HG02759 (cell line): ENCODE data around the gene KPNA3.

Experiments used
- ATAC-seq: cut with Tn5 transposase; IDR thresholded peaks from one replicate; pipeline ENCODE4 v1.9.1; 2021; ENCODE audit warnings: mild to moderate bottlenecking, moderate library complexity; ENCODE audit not compliant: unreplicated experiment

Gene KPNA3

DNA sequence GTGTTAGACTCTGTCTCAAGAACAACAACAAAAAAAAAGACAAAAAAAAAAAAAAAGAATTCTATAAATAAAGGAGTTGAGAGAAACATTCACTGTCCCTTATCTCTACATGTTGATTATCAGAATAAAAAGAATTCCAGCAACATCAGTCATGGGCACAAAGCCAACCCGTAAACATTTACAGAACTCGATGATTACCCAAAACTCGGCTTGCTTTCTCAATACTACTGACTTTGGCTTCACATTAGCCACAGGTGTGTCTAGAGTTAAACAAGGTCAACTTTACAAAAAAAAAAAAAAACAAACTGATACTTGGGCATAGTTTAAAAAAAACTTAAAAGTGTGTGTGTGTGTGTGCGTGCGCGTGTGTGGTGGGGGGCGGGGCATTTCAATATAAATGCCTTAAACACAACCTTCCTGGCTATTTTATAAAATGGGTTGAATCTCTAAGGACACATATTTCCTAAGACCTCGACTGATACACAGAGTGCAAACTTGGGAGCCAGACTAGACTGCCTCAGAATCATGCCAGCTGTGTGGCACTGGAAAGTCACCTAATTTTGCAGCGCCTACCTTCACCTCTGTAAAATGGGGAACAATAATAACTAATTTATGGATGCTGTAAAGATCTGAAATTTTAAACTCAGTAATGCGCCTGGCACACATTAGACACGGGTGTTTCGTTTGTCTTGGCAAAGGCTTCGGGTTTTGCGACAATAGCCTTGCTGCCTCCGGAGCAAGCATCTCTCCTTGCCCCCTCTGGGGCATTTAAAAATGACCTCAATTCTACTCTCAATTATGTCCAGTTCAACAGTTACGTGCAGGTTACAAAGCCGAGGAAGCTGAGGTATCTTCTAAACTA, 102.1 kb downstream of the KPNA3 start:
- peak; percentile 18 for ATAC-seq

DNA sequence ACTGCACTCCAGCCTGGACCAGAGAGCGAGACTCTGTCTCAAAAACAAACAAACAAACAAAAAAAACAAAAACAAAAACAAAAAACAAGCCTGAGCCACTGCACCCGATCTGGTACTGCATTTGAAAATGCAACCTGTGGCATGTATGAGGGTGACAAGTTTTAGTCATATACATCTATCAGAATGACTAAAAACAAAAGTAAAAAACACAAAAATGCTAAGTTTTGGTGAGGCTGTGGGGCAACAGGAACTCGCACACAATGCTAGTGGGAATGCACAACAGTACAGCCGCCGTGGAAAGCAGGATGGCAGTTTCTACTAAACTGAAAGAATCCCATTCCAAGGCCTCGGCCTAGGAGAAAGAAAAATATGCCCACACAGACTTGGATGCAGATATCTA, 109.0 kb downstream of the KPNA3 start:
- ATAC-seq: no peak

DNA sequence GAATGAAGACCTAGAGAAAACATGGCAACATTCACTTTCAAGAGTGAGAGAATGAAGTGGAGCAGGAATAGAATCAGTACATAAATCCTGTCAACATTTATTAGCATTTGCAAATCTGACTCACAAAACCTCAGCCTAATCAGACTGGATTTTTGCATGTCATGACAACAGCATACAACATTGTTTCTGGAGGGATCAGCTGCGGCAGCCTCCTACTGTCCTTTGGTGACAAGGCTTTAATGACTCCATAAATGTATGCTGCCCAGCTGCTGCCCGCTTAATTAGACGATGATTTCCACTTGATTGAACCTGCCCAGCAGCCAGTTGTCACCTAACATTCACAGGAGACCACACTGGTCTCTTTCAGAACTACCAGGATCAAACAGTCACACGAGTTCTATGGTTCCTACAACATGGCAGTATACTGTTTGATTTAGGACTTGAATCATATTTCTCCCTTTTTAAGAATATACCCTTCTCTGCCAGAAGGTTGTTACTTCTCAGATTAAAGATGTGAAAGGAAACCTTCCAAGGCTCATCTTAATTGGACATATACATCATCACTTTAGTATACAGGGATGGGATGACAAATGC, 110.5 kb downstream of the KPNA3 start:
- ATAC-seq: no peak

DNA sequence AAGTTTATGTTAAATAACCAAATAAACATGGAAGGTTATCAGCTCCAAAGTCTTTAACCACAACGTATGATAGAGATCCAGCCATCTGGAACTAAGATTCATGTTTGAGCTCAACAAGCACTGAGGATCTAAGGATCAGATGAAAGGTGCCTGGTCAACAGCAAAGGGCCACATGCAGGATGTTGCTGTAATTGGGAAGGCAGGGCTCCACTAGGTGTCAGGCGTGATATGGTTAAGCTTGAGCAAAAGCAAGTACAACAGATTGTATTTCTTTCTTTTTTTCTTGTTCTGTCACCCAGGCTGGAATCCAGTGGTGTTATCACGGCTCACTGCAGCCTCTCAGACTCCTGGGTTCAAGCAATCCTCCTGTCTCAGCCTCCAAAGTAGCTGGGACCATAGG, 113.2 kb downstream of the KPNA3 start:
- ATAC-seq: no peak

DNA sequence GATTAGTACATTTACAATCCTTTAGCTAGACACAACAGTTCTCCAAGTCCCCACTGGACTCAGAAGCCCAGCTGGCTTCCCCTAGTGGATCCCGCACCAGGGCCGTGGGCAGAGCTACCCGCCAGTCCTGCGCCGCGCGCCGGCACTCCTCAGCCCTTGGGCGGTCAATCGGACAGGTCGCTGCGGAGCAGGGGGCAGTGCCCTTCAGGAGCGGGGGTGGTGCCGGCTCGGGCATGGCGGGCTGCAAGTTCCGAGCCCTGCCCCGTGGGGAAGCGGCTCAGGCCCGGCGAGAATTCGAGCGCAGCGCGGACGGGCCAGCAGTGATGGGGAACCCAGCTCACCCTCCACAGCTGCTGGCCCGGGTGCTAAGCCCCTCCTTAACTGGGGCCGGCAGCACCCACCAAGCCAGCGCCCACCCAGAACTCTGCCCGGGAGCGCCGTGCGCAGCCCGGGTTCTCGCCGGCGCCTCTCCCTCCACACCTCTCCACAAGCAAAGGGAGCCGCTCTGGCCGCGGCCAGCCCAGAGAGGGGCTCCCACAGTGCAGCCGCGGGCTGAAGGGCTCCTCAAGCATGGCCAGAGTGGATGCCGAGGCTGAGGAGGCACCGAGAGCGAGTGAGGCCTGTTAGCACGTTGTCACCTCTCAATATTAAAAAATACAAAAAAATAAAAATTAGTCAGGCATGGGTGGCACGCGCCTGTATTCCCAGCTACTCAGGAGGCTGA, 114.1 kb downstream of the KPNA3 start:
- no peak for ATAC-seq

DNA sequence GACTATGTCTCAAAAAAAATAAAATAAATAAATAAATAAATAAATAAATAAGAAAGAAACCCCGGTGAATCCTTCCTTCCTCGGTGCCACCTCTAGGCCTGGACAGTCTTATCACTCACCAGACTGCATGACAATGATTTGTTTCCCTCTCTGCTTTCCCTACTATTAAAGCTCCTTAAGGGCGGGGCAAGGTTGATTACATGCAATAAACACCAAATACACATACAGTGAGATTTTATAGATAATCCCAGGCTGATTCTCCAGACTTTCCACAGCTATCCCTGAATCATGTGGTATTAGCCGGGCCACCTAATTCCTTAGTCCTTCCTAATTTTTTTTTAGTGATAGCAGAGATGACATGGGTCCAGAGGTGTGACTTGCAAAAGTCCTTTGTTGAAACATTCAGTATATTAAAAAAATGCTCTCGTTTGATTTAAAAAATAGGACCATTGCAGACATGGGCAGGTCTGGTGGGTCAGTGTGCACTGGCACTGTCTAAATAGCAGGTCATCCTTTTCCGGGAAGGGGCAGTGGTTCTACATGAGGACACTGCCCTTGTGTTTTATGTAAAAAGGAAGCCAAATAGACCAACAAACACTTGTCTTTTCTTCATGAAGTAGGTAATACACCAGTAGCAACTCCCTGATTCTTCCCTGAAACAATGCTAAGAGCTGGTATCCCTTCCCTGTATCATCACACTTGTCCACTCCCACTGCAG, 115.7 kb downstream of the KPNA3 start:
- no peak for ATAC-seq

DNA sequence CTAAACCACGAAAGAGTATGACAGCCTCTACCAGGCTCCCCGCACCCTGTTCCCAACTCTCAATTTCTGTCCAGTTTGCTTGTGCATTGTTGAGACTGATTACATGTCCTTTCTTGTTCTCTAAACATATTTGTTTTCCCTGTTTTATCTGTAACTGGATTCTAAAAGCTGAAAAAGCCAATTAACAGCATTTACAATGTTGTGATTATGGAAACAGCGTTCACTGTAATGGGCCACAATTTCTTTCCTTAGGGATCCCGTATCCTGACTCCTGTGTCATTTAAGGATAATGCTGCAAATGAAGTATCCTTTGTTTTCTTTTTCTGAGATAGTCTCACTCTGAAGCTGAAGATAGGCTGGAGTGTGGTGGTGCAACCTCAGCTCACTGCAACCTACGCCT, 121.7 kb downstream of the KPNA3 start:
- ATAC-seq: no peak

DNA sequence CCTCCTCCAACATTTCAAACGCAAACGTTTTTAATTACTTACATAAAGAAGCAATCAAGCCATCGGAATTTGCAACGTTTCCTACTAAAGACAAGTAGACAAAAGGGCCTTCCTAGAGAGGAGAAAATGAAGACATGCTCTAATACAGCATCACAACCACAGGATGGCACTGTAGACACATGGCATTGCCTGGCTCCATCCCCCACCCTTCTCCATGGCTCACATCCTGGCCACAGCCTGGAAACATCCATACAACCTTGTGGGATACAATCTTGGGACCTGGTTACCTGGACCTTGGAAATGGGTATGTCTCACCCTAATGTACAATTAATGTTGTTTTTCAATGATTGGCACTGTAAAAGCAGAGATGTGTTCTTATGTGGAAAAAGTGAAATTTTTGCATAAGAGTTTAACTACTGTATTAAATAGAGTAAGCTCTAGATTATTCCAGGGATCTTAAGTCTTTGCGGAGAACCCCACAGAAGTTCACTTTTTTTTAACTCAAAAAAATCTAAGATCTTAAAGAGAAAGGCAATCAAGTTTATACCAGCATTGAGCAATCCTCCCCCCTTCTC, 122.7 kb downstream of the KPNA3 start:
- no peak for ATAC-seq

DNA sequence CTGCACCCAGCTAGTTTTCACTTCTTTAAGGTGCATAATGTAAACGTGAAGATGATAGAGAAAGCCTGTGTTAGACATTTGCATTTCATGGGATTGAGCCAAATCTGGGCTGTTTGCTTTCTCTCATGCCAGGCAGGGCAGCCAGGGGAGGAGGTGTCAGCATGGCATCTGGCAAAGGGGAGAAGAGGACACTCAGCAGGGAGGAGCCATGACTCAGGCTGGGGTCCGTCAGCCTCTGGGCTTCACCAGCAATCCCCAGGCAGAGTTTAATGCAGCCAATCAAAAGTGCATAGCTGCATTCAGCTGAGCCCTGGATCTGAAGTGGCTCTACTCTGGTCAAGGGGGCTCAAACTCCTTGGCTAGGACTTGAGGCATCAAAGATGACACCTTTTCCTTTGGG, 124.7 kb downstream of the KPNA3 start:
- no peak for ATAC-seq

DNA sequence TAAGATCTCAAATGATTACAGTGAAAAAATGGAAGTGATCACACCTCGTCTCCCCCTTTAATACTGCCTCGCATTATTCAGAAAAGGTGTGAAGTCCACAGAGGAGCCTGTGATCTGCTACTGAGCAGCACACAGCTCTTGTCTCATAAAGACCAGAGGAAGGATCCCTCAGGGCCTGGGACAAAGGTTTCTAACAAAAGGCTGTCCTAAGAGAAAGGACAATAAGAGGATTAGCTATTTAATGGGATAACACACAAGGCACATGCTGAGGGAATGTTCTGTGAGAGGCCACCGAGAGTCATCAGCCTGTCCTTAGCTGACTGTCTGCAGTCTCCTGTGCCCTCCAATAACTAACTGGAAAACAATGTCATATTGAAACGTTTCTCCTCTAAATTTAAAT, 127.9 kb downstream of the KPNA3 start:
- ATAC-seq: no peak

DNA sequence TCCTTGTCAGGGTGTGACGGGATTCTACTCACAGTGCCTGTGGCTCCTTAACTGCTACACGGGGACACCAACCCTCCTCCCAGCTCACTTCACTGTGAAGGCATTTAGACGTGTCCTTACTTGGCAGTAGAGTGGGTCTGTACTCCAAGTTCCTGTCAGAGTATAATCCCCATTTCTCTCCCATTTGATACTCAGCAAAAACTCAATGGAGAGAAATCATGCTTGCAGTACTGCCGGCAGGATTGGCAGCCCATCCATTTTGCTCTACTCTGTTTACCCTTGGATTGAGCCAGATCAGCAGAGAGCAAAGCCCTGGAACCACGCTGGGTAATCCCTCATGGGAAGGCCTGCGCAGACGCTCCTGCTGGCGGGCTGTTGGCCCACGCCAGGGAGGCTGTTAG, 135.2 kb downstream of the KPNA3 start:
- ATAC-seq: no peak

DNA sequence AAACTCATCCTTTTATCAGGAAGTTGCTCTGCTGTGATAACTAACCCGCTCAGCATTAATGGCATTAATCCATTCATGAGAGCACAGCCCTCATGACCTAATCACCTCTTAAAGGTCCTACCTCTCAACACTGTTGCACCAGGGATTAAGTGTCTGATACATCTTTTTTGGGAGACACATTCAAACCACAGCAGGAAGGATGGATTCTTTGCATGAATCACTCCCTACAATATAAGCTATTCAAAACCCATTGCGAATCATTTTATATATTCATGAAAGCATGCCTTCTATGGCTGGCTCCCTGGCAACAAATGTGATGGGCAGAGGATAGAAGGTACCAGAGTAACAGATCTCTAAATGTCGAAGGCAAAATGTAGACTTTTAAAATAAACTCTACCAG, 136.6 kb downstream of the KPNA3 start:
- ATAC-seq: no peak

DNA sequence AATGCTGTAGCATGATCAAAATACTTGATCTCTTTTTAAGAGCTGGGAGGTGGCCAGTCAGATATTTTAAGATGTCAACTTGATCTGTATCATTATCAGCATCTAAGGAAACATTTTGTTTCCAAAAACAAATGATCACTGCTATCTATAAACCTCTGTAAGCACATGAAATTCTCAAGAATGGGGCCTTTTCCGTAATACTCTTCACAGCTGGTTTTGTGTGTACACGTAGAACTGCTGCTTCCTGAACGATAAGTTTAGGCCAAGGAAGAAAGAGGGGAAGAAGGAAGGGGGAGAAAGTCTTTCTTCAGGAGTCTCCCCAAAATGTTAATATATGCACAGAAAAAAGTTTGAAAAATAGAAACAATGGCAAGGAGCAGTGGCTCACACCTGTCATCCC, 138.5 kb downstream of the KPNA3 start:
- ATAC-seq: no peak

DNA sequence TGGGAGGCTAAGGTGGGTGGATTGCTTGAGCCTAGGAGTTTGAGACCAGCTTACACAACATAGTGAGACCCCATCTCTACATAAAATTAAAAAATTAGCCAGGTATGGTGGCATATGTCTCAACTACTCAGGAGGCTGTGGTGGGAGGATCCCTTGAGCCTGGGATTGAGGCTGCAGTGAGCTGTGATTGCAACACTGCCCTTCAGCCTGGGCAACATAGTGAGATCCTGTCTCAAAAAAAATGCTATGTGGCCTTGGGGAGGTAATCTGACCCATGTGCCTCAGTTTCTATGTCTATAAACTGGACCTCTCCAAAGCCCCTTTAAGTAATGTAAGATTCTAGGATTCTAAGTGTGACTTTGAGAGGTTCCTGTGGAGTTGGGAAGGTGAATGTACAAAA, 139.0 kb downstream of the KPNA3 start:
- no peak for ATAC-seq

DNA sequence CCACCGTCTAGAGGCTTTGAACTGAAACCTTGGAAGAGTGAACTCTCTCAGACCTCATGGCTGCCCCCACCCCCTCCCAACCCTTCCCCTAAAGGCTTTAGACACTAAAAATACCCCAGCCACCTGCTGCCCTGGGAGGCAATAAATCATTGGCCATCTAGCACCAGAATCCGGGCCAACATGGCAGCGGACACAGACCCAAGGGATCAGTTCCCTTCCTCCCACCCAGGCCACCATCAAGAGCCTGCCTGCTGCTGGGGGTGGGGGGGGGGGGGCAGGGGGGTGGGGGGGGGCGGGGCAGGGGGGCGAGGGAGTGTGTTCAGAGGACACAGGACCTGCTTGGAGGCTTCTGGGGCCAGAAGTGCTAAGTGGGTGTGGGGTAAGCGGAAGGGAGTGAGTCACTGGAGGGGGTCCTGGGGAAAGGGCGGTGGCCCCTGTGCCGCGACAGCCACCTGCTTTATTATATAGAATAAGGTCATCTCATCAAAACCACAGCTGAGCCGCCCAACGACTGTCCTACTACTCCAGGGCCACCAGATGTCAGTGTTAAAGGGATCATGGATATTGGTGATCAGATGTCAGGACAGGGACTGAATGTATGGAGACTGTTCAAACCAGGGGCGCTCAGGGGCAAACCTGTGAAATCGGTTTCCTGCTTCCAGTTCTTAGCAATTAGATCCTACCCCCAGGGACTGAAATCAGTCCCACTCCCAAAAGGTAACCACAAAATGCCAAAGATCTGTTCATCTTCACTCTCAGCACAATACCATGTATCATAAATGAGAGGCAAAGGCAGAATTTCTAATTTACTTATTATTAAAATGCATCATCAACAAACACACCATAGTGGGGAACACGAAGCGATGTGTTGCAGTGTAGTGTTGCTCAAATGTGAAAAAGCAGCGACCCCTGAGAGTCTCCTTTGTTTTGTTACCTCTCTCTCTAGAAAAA, 139.9 kb downstream of the KPNA3 start:
- no peak for ATAC-seq

DNA sequence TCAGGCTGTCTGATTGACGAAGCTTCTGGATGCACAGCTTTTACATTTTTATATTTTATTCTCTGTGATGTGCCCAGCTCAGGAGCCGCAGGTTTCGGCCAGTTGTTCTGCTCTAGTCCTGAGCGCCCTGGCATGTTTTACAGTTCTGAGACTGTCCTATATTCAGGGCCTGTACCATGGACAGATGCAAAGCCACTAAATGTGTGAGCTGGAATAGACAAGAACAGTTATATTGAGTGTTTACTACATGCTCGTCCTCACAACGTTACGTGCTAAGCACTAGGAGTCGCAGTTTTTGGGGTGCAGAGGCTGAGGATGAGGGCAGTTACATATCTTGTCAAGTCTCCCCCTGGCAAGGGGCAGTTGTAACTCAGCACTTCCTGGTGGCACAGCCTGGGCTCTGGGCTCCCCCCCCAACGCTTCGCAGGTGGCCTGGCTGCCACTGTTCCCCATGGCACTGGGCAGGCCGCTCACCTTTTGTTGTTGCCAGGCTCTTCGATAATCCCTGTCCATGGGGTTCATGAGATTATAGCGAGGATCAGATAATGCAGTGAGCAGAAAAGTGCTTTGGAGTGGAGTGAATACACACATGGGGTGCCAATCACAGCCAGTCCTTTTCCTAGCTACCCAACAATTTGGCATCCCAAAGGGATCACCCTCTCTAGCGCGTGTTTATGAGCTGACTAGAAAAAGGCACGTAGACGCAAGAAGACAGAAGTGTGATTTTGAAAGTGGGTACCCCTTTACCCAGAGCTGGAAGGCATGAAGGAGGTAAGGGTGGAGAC, 140.7 kb downstream of the KPNA3 start:
- ATAC-seq: no peak

DNA sequence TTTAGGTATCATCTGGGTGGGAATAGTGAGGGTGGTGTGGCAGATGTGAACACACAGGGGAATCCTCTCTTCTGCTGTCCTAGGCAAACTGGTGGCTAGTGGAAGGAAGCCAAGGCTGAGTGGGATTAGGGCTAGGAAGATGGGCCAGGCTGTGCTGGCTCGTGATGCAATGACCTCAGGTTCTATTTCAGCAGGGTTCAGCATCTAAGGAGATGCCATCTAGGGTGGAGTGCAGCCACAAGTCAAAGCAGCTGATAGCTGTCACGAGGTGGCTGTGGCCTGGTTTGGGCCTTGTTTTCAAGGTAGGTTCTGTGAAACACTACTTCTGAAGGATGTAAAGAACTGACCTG, 142.5 kb downstream of the KPNA3 start:
- ATAC-seq: no peak
